ENCODE data around the gene BMP7. TPM values are rescaled to one million over a fixed set of nuclear protein-coding genes. Genes with fewer than 3 reads are reported as not detected.

BMP7 gene
- total and polyA plus RNA-seq, 2 donors (not counting 3 experiments of a cell fraction or from before 2014, with no cell fraction given), result not detected

DNA sequence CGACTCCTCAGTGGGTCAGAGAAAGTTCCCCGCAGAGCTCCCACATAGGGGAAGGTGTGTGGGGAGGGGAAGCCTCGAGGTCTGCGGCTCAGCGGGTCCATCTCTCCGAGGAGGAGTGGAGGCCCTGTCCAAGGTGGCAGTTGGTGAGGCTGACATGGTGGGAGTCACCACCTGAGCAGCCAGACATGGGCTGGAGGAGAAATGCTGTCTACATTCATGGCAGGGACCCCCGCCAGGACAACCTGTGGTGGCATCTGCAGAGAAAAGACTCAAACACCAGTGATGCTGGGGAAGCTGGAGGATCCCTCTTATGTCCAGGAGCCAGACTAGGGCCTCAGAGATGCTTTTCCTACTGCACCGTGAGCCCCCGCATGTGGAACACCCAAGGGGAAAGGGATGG lies 49.8 kb downstream of the BMP7 start:
- H3K4me3 ChIP-seq (replicated peaks in 1 of 3; ENCODE audit: insufficient read depth in 1 of 3, low read depth in 1 of 3, low read length in 3 of 3), result no peak overlapping the region
- dilution Hi-C loops (cut with MboI; ENCODE audit: extremely low pct_ligation_motif_present, low sequenced_read_pairs), result no loop called here
- ChIA-PET POLR2A (no interaction called here), CTCF (no interaction called here)
- no peak for FAIRE-seq
- intact Hi-C loops (cut with micrococcal nuclease), result no loop called here
- H3K79me2 ChIP-seq (ENCODE audit: control insufficient read depth, insufficient read depth, low read length), result no peaks in the 10 kb centered on the region
- no peak overlapping the region for H2AFZ ChIP-seq (ENCODE audit: low read depth, low read length)
- H3K27me3 ChIP-seq (ENCODE audit: control insufficient read depth in 2 of 2, insufficient read depth in 2 of 2, low read length in 2 of 2), result no peaks in the 10 kb centered on the region
- H3K4me1 ChIP-seq (ENCODE audit: control insufficient read depth, extremely low read depth, insufficient read depth, low read length), result no peaks in the 10 kb centered on the region
- TF ChIP-seq JUN (IDR thresholded peaks at IDR 0.05; ENCODE audit: borderline replicate concordance, insufficient read depth, insufficient read length, low read depth) (no peak), EZH2 (IDR thresholded peaks at IDR 0.05; ENCODE audit: borderline replicate concordance, low read depth, low read length, severe bottlenecking) (no peak), FOS (IDR thresholded peaks at IDR 0.05; ENCODE audit: borderline replicate concordance, insufficient read depth, low read length) (no peak), MYC (IDR thresholded peaks at IDR 0.05; ENCODE audit: low read depth, low read length) (no peak), GATA2 (IDR thresholded peaks at IDR 0.05; ENCODE audit: insufficient read depth, insufficient read length, low read depth, low read length) (no peak), POLR2A (IDR thresholded peaks at IDR 0.05; ENCODE audit: low read depth, low read length) (no peak), POLR2AphosphoS5 (IDR thresholded peaks at IDR 0.05; ENCODE audit: insufficient read depth, low read depth, low read length) (no peak)
- TF ChIP-seq, protein P1, sequence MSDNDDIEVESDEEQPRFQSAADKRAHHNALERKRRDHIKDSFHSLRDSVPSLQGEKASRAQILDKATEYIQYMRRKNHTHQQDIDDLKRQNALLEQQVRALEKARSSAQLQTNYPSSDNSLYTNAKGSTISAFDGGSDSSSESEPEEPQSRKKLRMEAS (IDR thresholded peaks at IDR 0.05; ENCODE audit: insufficient read depth, insufficient read length), result no peak
- TF ChIP-seq, protein P2, sequence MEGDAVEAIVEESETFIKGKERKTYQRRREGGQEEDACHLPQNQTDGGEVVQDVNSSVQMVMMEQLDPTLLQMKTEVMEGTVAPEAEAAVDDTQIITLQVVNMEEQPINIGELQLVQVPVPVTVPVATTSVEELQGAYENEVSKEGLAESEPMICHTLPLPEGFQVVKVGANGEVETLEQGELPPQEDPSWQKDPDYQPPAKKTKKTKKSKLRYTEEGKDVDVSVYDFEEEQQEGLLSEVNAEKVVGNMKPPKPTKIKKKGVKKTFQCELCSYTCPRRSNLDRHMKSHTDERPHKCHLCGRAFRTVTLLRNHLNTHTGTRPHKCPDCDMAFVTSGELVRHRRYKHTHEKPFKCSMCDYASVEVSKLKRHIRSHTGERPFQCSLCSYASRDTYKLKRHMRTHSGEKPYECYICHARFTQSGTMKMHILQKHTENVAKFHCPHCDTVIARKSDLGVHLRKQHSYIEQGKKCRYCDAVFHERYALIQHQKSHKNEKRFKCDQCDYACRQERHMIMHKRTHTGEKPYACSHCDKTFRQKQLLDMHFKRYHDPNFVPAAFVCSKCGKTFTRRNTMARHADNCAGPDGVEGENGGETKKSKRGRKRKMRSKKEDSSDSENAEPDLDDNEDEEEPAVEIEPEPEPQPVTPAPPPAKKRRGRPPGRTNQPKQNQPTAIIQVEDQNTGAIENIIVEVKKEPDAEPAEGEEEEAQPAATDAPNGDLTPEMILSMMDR (IDR thresholded peaks at IDR 0.05; ENCODE audit: extremely low read depth in 1 of 2, insufficient read depth in 1 of 2, low read depth in 1 of 2, low read length in 2 of 2), result no peak
- no peak overlapping the region for H3K27ac ChIP-seq (ENCODE audit: insufficient read depth, low read depth, low read length)
- no peaks in the 10 kb centered on the region for H3K9me3 ChIP-seq (replicated peaks; ENCODE audit: control insufficient read depth, insufficient read depth, low read length)
- H3K9me1 ChIP-seq (replicated peaks; ENCODE audit: control insufficient read depth, extremely low read depth, insufficient read depth, low read length), result no peaks in the 10 kb centered on the region
- DNase-seq (ENCODE audit: low read depth, low spot score), result no peak
- H3K4me2 ChIP-seq (ENCODE audit: insufficient read depth, low read length), result no peak overlapping the region
- BruUV-seq (replicated peaks), result no TSS peak
- H4K20me1 ChIP-seq (replicated peaks; ENCODE audit: control insufficient read depth, extremely low read depth, insufficient read depth, low read length), result no peaks in the 10 kb centered on the region
- no peak overlapping the region for H3K9ac ChIP-seq (replicated peaks; ENCODE audit: extremely low read depth, insufficient read depth, low read length)
- no peaks in the 10 kb centered on the region for H3K36me3 ChIP-seq (ENCODE audit: control insufficient read depth in 2 of 2, extremely low read depth in 1 of 2, insufficient read depth in 2 of 2, low read length in 2 of 2)

All from endothelial cell of umbilical vein (primary cell).